ENCODE data around the gene ALPL.

DNA sequence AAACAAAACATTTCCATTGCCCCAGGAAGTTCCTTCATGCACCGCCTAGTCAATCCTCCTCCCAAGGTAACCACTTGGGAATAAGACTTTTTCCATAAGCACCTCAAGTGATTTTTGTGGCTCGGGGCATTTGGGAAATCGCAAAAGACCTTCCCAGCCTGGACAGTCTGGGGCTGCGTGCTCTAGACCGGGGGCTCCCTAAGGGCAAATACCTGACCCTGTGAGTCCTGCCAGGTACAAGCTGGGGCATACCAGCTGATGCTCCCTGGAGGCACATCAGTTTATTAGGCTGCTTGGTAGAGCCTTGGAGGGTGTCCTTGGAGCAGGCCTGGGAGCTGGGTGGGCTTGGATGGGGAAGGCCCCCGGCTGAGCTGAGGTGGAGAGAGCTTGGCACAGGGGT is 34.4 kb downstream of the ALPL start:
- TF ChIP-seq, protein P1, sequence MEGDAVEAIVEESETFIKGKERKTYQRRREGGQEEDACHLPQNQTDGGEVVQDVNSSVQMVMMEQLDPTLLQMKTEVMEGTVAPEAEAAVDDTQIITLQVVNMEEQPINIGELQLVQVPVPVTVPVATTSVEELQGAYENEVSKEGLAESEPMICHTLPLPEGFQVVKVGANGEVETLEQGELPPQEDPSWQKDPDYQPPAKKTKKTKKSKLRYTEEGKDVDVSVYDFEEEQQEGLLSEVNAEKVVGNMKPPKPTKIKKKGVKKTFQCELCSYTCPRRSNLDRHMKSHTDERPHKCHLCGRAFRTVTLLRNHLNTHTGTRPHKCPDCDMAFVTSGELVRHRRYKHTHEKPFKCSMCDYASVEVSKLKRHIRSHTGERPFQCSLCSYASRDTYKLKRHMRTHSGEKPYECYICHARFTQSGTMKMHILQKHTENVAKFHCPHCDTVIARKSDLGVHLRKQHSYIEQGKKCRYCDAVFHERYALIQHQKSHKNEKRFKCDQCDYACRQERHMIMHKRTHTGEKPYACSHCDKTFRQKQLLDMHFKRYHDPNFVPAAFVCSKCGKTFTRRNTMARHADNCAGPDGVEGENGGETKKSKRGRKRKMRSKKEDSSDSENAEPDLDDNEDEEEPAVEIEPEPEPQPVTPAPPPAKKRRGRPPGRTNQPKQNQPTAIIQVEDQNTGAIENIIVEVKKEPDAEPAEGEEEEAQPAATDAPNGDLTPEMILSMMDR (IDR thresholded peaks at IDR 0.05; ENCODE audit: low read length), result no peak
- no peak for TF ChIP-seq EZH2 (IDR thresholded peaks at IDR 0.05; ENCODE audit: borderline replicate concordance, low read length)
